Neural cell (in vitro differentiated cells): Measurements from ENCODE around the gene ZNF24. TPM values are rescaled to one million over a fixed set of nuclear protein-coding genes. Genes with fewer than 3 reads are reported as not detected.
A peak's percentile ranks its signal among the peaks of the same experiment; 100 is the strongest.

Source experiments
- H2AFZ ChIP-seq: fragments of 200-600, 300-800 bp; sonication (generic), shearing (Covaris generic); 2 replicates; pipeline ENCODE4 v1.6.0; 2014; ENCODE audit warnings: low read depth, mild to moderate bottlenecking, antibody characterized with exemption, low read length, moderate library complexity
- H3F3A ChIP-seq: fragments of 200-600 bp; shearing (Covaris generic); 2 replicates; pipeline ENCODE4 v1.6.1; 2016; ENCODE audit warnings: mild to moderate bottlenecking, moderate library complexity, mixed read lengths, antibody characterized with exemption, low read length; ENCODE audit not compliant: insufficient read depth, poor library complexity, severe bottlenecking
- H3K27ac ChIP-seq: fragments of 200-600, 300-800 bp; sonication (generic), shearing (Covaris generic); 2 replicates; pipeline ENCODE4 v1.5.1; 2014; ENCODE audit warnings: mild to moderate bottlenecking, low read length, moderate library complexity
- H3K27me3 ChIP-seq: fragments of 300-800, 200-600 bp; sonication (generic), shearing (Covaris generic); 2 replicates; pipeline ENCODE4 v1.6.0; 2014; ENCODE audit warnings: mild to moderate bottlenecking, low read depth, low read length, moderate library complexity; ENCODE audit not compliant: insufficient read depth
- H3K36me3 ChIP-seq: fragments of 300-800, 200-600 bp; sonication (generic), shearing (Covaris generic); 2 replicates; pipeline ENCODE4 v1.5.1; 2014; ENCODE audit warnings: mild to moderate bottlenecking, antibody characterized with exemption, low read length, moderate library complexity; ENCODE audit not compliant: insufficient read depth
- H3K4me2 ChIP-seq: fragments of 300-800, 200-600 bp; sonication (generic), shearing (Covaris generic); 2 replicates; pipeline ENCODE4 v1.6.0; 2014; ENCODE audit warnings: mild to moderate bottlenecking, low read length
- H3K4me3 ChIP-seq: fragments of 300-800, 200-600 bp; sonication (generic), shearing (Covaris generic); 2 replicates; pipeline ENCODE4 v1.5.1; 2014; ENCODE audit warnings: mild to moderate bottlenecking, low read length, moderate library complexity
- H3K79me2 ChIP-seq: fragments of 200-600 bp; shearing (Covaris generic); replicated peaks from 2 replicates; pipeline ENCODE4 v1.6.0; 2014; ENCODE audit warnings: mild to moderate bottlenecking, low read length, moderate library complexity; ENCODE audit not compliant: insufficient read depth
- H3K9ac ChIP-seq: fragments of 300-800, 200-600 bp; sonication (generic), shearing (Covaris generic); 2 replicates; pipeline ENCODE4 v1.6.1; 2016; ENCODE audit warnings: mild to moderate bottlenecking, low read length, mixed read lengths
- H3K9me2 ChIP-seq: fragments of 200-600 bp; shearing (Covaris generic); 2 replicates; pipeline ENCODE4 v1.6.1; 2016; ENCODE audit warnings: mild to moderate bottlenecking, low read length, mixed read lengths; ENCODE audit not compliant: insufficient read depth
- H3K9me3 ChIP-seq: fragments of 200-600, 300-800 bp; sonication (generic), shearing (Covaris generic); 2 replicates; pipeline ENCODE4 v1.6.1; 2016; ENCODE audit warnings: mild to moderate bottlenecking, mixed run types, low read length, moderate library complexity, mixed read lengths
- H4K20me1 ChIP-seq: fragments of 200-600 bp; shearing (Covaris generic); 2 replicates; pipeline ENCODE4 v1.6.1; 2016; ENCODE audit warnings: mild to moderate bottlenecking, mixed run types; ENCODE audit not compliant: insufficient read depth
- CTCF ChIP-seq: fragments of 450-650 bp; IDR thresholded peaks from 2 replicates; pipeline ENCODE4 v1.5.1; 2014; ENCODE audit warnings: antibody characterized with exemption, mild to moderate bottlenecking, moderate library complexity; ENCODE audit not compliant: poor library complexity, severe bottlenecking
- EP300 ChIP-seq: fragments of 450-650 bp; conservative IDR thresholded peaks from 2 replicates; pipeline ENCODE4 v1.6.1; 2014; ENCODE audit warnings: antibody characterized with exemption, mild to moderate bottlenecking, moderate library complexity; ENCODE audit not compliant: poor library complexity, severe bottlenecking
- EZH2 ChIP-seq: fragments of 200-600, 300-800 bp; shearing (Covaris generic), sonication (generic); IDR thresholded peaks from 2 replicates; pipeline ENCODE4 v1.6.1; 2014; ENCODE audit warnings: antibody characterized with exemption, low read length, borderline replicate concordance, mild to moderate bottlenecking; ENCODE audit not compliant: insufficient read depth, poor library complexity, severe bottlenecking
- MXI1 ChIP-seq: fragments of 450-650 bp; conservative IDR thresholded peaks from 2 replicates; pipeline ENCODE4 v1.6.1; 2014; ENCODE audit warnings: antibody characterized with exemption, mild to moderate bottlenecking; ENCODE audit not compliant: poor library complexity, severe bottlenecking
- POLR2AphosphoS5 ChIP-seq: IDR thresholded peaks from 2 replicates; pipeline ENCODE4 v1.6.1; 2012
- RAD21 ChIP-seq: fragments of 450-650 bp; conservative IDR thresholded peaks from 2 replicates; pipeline ENCODE4 v1.6.1; 2014; ENCODE audit warnings: antibody characterized with exemption, mild to moderate bottlenecking, moderate library complexity
- REST ChIP-seq: IDR thresholded peaks from 2 replicates; pipeline ENCODE4 v1.6.1; 2012; ENCODE audit warnings: borderline replicate concordance
- SMC3 ChIP-seq: fragments of 450-650 bp; conservative IDR thresholded peaks from 2 replicates; pipeline ENCODE4 v1.6.1; 2014; ENCODE audit warnings: antibody characterized with exemption, mild to moderate bottlenecking, moderate library complexity; ENCODE audit not compliant: poor library complexity
- TAF1 ChIP-seq: IDR thresholded peaks from 2 replicates; pipeline ENCODE4 v1.6.1; 2012; ENCODE audit warnings: low read depth
- polyA plus RNA-seq: library from polyadenylated mRNA; depleted of rRNA; stranded (reverse); fragments of >200 nt; gene quantifications from 2 replicates; pipeline ENCODE4 v1.2.3, GENCODE V29; 2014

The ZNF24 gene
- polyA plus RNA-seq, 1 donor from 2014 or later, result 46.3 TPM

GRCh38 chr18:35377875-35378573 is 33.8 kb upstream of the ZNF24 start:
- H3K9me2 ChIP-seq, result no peaks in the 10 kb centered on the region

GRCh38 chr18:35376742-35377695 is 32.8 kb upstream of the ZNF24 start, which contains the start of gene ZNF396:
Gene ZNF396 (minus strand): TSS chr18:35377337. CDS start chr18:35374292, 3,045 bp downstream.
- no peak for TF ChIP-seq SMC3
- no peak for TF ChIP-seq TAF1
- TF ChIP-seq EP300, result no peak
- TF ChIP-seq MXI1, result peak; percentile 33
- peak; percentile 20 for TF ChIP-seq POLR2AphosphoS5
- TF ChIP-seq CTCF, result peak; percentile 34
- TF ChIP-seq RAD21, result peak; percentile 23
- peak; percentile 20 for TF ChIP-seq REST
- TF ChIP-seq EZH2, result no peak
- Histone ChIP-seq H4K20me1 (no peaks in the 10 kb centered on the region), H3K9me2 (no peaks in the 10 kb centered on the region), H3K9me3 (no peaks in the 10 kb centered on the region), H3K27me3 (peaks cover 6% of the 10 kb centered on the region), H2AFZ (peak within 1 kb of the TSS; percentile 51), H3K4me2 (no peak within 1 kb of the TSS), H3K9ac (peak within 1 kb of the TSS; percentile 65), H3K4me3 (peak within 1 kb of the TSS; percentile 82), H3K79me2 (no peaks in the 10 kb centered on the region), H3K27ac (no peak within 1 kb of the TSS), H3F3A (no peaks in the 10 kb centered on the region), H3K36me3 (no peaks in the 10 kb centered on the region)

More at GRCh38 chr18:35377875-35378573, 33.8 kb upstream of the ZNF24 start:
- Histone ChIP-seq H4K20me1 (no peaks in the 10 kb centered on the region), H3K27me3 (peaks cover 6% of the 10 kb centered on the region), H3K79me2 (no peaks in the 10 kb centered on the region), H3K27ac (no peak overlapping the region), H3K36me3 (no peaks in the 10 kb centered on the region), H3F3A (no peaks in the 10 kb centered on the region), H3K9ac (no peak overlapping the region), H3K4me3 (peak overlapping the region; percentile 82), H3K4me2 (no peak overlapping the region), H2AFZ (no peak overlapping the region), H3K9me3 (no peaks in the 10 kb centered on the region)
- no peak for TF ChIP-seq RAD21
